ENCODE measurements around the gene AMOTL1.

- TF ChIP-seq CTCF (conservative IDR thresholded peaks at IDR 0.05 in 1 of 2, IDR thresholded peaks at IDR 0.05 in 1 of 2; ENCODE audit: extremely low read depth in 1 of 2, insufficient read depth in 1 of 2, low read depth in 1 of 2, low read length in 2 of 2) (no peak), EZH2 (IDR thresholded peaks at IDR 0.05; ENCODE audit: borderline replicate concordance, low read length) (no peak)
These were observed 102.3 kb downstream of the AMOTL1 start for GRCh38 chr11:94870422-94870821.
